Panc1 (cell line): ENCODE results near the gene PRKCB.

Source experiments
- POLR2AphosphoS5 ChIP-seq: IDR thresholded peaks from 2 replicates; pipeline ENCODE4 v1.6.1; 2012; ENCODE audit warnings: mild to moderate bottlenecking, low read depth, low read length, moderate library complexity
- SIN3A ChIP-seq: IDR thresholded peaks from 2 replicates; pipeline ENCODE4 v1.6.1; 2012; ENCODE audit warnings: low read depth, mild to moderate bottlenecking, low read length, moderate library complexity, borderline replicate concordance; ENCODE audit not compliant: insufficient read depth
- TCF7L2 ChIP-seq: IDR thresholded peaks from 2 replicates; pipeline ENCODE4 v1.6.1; 2011; ENCODE audit warnings: mild to moderate bottlenecking, low read depth, low read length, inconsistent platforms
- TF ChIP-seq, protein P1 (sequence below): fragments of 450-650 bp; IDR thresholded peaks from 2 replicates; pipeline ENCODE4 v1.5.1; 2017; ENCODE audit warnings: mild to moderate bottlenecking
- TF ChIP-seq, protein P2 (sequence below), 2 experiments: IDR thresholded peaks; 2 replicates each; pipeline ENCODE4 v1.6.1; 2011 to 2012; ENCODE audit warnings: low read depth in 2 of 2, control low read depth in 1 of 2, low read length in 1 of 2, mild to moderate bottlenecking in 1 of 2, moderate library complexity in 1 of 2; ENCODE audit not compliant: insufficient read depth in 1 of 2

DNA sequence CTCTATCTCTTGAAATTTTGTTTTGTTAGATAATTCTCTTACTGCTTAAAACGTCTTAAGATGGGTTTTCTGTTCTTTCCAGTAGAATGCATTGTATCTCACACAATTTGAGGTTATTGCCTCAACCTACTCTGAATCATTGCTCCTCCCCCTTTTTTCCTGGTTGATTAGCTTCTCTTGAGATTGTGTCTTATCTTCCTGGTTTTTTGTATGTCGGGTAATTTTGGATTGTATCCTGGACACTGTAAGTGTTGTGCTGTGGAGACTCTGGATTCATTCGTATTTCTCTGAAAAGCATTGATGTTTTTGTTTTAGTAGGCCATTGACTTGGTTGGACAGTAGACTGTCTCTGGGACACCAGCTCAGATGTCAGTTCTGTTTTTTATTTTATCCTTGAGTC, 26.1 kb downstream of the PRKCB start:
- TF ChIP-seq, protein P1, sequence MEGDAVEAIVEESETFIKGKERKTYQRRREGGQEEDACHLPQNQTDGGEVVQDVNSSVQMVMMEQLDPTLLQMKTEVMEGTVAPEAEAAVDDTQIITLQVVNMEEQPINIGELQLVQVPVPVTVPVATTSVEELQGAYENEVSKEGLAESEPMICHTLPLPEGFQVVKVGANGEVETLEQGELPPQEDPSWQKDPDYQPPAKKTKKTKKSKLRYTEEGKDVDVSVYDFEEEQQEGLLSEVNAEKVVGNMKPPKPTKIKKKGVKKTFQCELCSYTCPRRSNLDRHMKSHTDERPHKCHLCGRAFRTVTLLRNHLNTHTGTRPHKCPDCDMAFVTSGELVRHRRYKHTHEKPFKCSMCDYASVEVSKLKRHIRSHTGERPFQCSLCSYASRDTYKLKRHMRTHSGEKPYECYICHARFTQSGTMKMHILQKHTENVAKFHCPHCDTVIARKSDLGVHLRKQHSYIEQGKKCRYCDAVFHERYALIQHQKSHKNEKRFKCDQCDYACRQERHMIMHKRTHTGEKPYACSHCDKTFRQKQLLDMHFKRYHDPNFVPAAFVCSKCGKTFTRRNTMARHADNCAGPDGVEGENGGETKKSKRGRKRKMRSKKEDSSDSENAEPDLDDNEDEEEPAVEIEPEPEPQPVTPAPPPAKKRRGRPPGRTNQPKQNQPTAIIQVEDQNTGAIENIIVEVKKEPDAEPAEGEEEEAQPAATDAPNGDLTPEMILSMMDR = no peak
- TF ChIP-seq SIN3A = no peak
- TF ChIP-seq, protein P2, sequence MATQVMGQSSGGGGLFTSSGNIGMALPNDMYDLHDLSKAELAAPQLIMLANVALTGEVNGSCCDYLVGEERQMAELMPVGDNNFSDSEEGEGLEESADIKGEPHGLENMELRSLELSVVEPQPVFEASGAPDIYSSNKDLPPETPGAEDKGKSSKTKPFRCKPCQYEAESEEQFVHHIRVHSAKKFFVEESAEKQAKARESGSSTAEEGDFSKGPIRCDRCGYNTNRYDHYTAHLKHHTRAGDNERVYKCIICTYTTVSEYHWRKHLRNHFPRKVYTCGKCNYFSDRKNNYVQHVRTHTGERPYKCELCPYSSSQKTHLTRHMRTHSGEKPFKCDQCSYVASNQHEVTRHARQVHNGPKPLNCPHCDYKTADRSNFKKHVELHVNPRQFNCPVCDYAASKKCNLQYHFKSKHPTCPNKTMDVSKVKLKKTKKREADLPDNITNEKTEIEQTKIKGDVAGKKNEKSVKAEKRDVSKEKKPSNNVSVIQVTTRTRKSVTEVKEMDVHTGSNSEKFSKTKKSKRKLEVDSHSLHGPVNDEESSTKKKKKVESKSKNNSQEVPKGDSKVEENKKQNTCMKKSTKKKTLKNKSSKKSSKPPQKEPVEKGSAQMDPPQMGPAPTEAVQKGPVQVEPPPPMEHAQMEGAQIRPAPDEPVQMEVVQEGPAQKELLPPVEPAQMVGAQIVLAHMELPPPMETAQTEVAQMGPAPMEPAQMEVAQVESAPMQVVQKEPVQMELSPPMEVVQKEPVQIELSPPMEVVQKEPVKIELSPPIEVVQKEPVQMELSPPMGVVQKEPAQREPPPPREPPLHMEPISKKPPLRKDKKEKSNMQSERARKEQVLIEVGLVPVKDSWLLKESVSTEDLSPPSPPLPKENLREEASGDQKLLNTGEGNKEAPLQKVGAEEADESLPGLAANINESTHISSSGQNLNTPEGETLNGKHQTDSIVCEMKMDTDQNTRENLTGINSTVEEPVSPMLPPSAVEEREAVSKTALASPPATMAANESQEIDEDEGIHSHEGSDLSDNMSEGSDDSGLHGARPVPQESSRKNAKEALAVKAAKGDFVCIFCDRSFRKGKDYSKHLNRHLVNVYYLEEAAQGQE (IDR thresholded peaks at IDR 0.05; ENCODE audit: insufficient read depth in 1 of 2, low read depth in 2 of 2, low read length in 1 of 2) = no peak
- TF ChIP-seq POLR2AphosphoS5 = no peak
- no peak for TF ChIP-seq TCF7L2
